Peyer's patch (tissue), 4 donors: Measurements from ENCODE around the gene COX6A2.

Experiments
- CTCF ChIP-seq, 6 experiments: fragments of 450-650 bp in 4 of 6; fragments of 200-600 bp in 2 of 6; sonication (generic) in 1 of 6; IDR thresholded peaks; one replicate each; pipeline ENCODE4 v1.5.1; 2017 to 2019; ENCODE audit warnings: antibody characterized with exemption in 6 of 6, mild to moderate bottlenecking in 3 of 6, moderate library complexity in 1 of 6
- POLR2A ChIP-seq, 2 donors: fragments of 450-650 bp; IDR thresholded peaks; one replicate each; pipeline ENCODE4 v1.5.1; 2017; ENCODE audit warnings: antibody characterized with exemption in 2 of 2, mild to moderate bottlenecking in 2 of 2, moderate library complexity in 2 of 2

GRCh38 chr16:31464348-31464769, 36.2 kb upstream of the COX6A2 start:
- TF ChIP-seq POLR2A (IDR thresholded peaks at IDR 0.05) (no peak), CTCF (IDR thresholded peaks at IDR 0.05) (no peak)
